Vagina (tissue), 2 donors: ENCODE data around the gene DIO3.

Experiments
- POLR2A ChIP-seq, 2 donors: fragments of 450-650 bp; IDR thresholded peaks; one replicate each; pipeline ENCODE4 v1.6.1; 2017; ENCODE audit warnings: antibody characterized with exemption in 2 of 2, mild to moderate bottlenecking in 2 of 2, moderate library complexity in 2 of 2
- TF ChIP-seq, protein P1 (sequence below), 3 experiments: fragments of 450-650 bp in 2 of 3; fragments of 200-600 bp in 1 of 3; sonication (generic) in 1 of 3; IDR thresholded peaks; one replicate each; pipeline ENCODE4 v1.5.1; 2017 to 2019; ENCODE audit warnings: antibody characterized with exemption in 3 of 3, mild to moderate bottlenecking in 2 of 3, moderate library complexity in 2 of 3

- no peak for TF ChIP-seq POLR2A (IDR thresholded peaks at IDR 0.05)
- TF ChIP-seq, protein P1, sequence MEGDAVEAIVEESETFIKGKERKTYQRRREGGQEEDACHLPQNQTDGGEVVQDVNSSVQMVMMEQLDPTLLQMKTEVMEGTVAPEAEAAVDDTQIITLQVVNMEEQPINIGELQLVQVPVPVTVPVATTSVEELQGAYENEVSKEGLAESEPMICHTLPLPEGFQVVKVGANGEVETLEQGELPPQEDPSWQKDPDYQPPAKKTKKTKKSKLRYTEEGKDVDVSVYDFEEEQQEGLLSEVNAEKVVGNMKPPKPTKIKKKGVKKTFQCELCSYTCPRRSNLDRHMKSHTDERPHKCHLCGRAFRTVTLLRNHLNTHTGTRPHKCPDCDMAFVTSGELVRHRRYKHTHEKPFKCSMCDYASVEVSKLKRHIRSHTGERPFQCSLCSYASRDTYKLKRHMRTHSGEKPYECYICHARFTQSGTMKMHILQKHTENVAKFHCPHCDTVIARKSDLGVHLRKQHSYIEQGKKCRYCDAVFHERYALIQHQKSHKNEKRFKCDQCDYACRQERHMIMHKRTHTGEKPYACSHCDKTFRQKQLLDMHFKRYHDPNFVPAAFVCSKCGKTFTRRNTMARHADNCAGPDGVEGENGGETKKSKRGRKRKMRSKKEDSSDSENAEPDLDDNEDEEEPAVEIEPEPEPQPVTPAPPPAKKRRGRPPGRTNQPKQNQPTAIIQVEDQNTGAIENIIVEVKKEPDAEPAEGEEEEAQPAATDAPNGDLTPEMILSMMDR (IDR thresholded peaks at IDR 0.05): no peak
These were observed 25.5 kb downstream of the DIO3 start for GRCh38 chr14:101586531-101587430.
